HT-29 (cell line): Measurements from ENCODE around the gene NPY4R2. TPM values are rescaled to one million over a fixed set of nuclear protein-coding genes. Genes with fewer than 3 reads are reported as not detected.
"Not testable (repeated sequence)": the region's sequence is repeated elsewhere in the genome, so short reads cannot be mapped to it uniquely, and the experiment has no call there.

Source experiments
- DNase-seq: peaks from one replicate; pipeline ENCODE4 v3.0.0-alpha.2; 2015; ENCODE audit warnings: low spot score
- total RNA-seq: library from RNA; depleted of rRNA; stranded (reverse); fragments of >200 nt; shearing (Covaris generic); gene quantifications from 2 replicates; pipeline ENCODE4 v1.2.3, GENCODE V29; 2014; rRNA removed

The NPY4R2 gene, protein sequence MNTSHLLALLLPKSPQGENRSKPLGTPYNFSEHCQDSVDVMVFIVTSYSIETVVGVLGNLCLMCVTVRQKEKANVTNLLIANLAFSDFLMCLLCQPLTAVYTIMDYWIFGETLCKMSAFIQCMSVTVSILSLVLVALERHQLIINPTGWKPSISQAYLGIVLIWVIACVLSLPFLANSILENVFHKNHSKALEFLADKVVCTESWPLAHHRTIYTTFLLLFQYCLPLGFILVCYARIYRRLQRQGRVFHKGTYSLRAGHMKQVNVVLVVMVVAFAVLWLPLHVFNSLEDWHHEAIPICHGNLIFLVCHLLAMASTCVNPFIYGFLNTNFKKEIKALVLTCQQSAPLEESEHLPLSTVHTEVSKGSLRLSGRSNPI
- total RNA-seq: not detected in 2 replicates

GRCh38 chr10:47918475-47918874, at the start of gene NPY4R2:
Gene NPY4R2, plus strand, starts transcription at chr10:47918662. Its CDS starts 3,326 bp downstream, at chr10:47921988.
- not testable (repeated sequence) for DNase-seq

DNA sequence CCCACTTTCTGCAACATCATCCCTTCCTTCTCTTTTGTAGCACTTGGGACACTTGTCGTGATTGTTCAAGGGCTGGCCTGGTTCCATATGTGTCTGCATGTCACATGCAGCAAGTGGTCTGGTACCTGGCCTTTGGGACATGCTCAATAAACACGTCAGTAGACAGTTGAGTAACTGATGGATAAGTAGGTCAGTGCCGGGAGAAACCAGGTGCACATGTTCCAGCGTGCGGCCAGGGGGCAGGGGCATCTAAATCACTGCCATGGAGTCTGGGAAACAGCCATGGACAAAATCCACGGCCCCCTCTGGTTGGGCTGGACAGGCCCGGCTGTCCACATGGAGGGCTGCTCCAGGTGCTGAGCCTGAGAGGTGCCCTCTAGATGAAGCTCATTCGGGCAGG, 47.6 kb upstream of the NPY4R2 start:
- DNase-seq: not testable (repeated sequence)

DNA sequence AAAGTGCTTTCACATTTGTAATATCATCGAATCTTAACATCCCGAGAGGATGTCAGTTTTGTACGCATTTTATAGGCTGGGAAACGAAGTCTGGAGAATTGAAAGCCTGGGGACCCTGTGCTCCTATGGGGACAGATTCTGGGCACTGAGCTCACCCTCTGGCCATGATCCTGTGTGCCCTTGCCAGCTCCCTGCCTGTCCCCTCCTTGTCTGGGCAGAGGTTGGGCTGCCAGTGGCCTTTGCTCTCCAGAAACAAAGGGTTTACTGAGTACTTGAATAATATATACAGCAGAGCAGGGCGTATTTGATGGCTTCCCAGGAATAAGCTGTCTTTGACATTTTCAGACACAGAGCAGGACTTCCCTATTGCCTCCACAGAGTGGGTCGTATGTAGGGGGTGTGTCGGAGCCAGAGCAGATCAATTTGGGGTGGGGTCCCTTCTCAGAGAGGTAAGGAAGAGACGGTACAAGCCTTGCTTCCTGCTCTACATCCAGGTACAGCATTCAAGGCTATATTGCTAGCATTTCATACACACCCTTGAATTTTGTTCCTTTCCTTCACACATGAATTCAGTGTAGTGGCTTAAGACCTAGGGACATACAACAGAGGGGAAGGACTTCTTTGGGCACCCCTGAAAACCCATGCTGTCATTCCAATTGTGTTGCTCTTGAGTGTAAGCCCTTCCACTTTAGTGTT, 46.8 kb upstream of the NPY4R2 start:
- DNase-seq: not testable (repeated sequence)

- DNase-seq: not testable (repeated sequence)
Measured at GRCh38 chr10:47872236-47872635, 46.2 kb upstream of the NPY4R2 start.

GRCh38 chr10:47884239-47884638, 34.2 kb upstream of the NPY4R2 start:
- not testable (repeated sequence) for DNase-seq

DNA sequence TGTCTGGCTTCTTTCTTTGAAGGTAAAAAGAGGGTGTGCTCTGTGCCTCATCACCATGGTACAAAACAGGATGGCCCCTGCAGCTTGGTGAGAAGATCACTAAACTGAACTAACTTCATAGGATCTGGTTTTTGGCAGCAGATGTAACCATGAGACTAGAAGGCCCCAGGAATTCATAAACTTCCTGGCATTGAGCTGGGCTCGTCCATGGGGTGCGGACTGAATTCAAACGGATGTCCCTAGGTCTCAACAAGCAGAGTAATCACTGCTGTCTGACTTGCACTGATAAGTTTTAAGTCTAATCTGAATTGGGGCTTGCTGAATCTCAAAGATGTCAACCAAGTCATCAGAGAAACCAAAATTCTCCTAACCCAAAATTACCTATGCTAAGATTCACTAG, 33.5 kb upstream of the NPY4R2 start:
- not testable (repeated sequence) for DNase-seq

- DNase-seq: not testable (repeated sequence)
Measured at GRCh38 chr10:47886356-47886755, 32.1 kb upstream of the NPY4R2 start.

DNA sequence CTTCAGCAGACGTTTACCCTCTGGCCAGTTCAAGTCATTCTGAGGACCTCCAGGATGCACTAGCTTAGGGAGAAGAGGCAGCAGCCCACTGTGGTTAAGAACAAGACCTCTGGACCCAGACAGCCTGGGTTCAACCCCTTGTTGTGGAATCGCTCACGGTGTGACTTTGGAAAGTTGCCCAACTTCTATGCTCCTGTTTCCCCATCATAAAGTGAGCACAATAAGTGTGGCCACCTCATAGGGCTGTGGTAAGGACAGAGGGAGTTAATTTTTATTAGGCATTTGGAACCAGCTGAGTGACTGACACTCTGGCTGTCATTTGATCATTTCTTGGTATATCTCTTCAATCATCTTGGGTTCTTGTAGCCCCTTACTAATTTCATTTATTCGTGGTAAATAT, 31.6 kb upstream of the NPY4R2 start:
- DNase-seq: not testable (repeated sequence)

DNA sequence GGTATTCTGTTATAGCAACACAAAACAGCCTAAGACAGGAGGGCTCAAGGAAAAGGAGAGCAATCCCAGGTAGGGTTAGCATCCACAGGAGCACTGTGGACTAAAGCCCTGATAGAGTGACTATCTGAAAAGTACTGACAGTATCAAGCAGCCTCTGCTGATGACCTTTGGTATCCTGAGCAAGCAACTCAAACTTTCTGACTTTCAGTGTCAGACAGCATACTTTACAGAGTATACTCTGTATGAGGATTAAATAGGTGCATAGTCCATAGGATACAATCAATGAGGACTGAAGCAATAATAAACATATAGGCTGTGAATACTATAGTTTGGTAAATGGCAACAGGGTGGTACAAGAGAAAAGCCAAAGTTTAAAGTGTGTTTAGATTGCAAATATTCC, 27.7 kb upstream of the NPY4R2 start:
- not testable (repeated sequence) for DNase-seq

GRCh38 chr10:47892494-47893261, 25.8 kb upstream of the NPY4R2 start:
- not testable (repeated sequence) for DNase-seq

DNA sequence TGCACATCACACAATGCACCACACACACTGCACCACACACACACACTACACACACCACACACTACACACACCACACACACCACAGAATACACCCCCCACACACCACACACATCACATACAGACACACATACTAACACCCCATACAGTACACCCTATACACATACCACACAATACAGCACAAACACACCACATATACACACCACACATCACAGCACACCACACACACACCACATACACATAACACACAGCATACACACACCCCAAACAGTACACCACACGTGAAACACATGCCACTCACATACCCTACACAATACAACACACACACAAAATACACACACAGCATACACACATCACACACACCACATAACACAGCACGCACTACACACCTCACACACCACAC, 23.9 kb upstream of the NPY4R2 start:
- not testable (repeated sequence) for DNase-seq

- not testable (repeated sequence) for DNase-seq
Measured at GRCh38 chr10:47897813-47898212, 20.6 kb upstream of the NPY4R2 start.

GRCh38 chr10:47909333-47909732, 9.1 kb upstream of the NPY4R2 start:
- DNase-seq: not testable (repeated sequence)

GRCh38 chr10:47910486-47910885, 8.0 kb upstream of the NPY4R2 start:
- not testable (repeated sequence) for DNase-seq

DNA sequence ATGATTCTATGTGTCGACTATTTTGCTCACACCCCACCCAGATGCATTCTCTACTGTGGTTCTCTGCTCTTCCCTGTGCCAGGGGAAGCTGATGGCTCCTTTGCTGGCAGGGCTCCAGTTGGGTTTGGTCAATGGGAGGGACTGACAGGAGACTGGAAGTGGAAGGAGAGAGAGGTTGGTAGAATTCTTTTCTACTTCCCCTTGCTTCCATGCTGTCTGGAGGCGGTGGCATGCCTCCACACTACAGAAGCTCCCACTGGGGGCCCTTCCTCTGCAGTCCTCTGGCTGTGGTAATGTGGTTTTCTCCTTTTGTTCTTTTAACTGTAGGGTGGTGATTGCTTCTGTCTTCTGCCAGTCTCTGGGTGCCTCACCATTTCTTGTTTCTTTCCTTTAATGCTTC, 4.4 kb upstream of the NPY4R2 start:
- not testable (repeated sequence) for DNase-seq

DNA sequence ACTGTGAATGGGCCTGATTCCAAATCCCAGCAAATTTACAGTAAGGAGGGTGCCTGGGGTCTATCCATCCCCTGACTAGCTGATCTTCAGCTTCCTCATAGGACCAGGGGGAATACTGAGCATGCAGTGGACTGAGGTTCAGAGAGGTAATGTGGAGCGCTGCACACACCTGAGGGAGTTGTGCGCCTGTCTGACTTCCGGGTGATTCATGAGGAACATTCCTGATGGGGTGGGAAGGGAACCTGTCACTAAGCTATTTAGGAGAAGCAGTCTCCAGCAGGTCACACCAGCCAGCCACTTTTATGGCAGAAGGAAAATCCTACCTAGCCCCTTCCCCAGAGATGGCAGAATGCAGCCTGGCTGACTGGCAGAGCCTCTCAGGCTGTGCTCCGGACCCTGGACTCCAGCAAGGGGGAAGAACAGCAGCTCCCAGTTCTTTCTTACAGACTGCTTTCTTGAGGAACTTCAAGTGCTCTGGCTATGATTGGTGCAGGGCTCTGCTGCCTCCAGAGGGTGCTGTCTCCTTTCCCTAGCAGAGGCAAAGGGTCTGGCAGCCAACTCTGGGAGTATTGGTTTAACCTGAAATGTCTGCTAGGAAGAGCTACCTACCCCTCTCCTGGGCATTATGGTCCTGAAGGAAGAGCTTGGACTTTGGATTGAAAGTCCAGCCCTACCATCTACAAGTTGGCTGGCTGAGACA, 2.5 kb upstream of the NPY4R2 start:
- not testable (repeated sequence) for DNase-seq

- DNase-seq: not testable (repeated sequence)
Measured at GRCh38 chr10:47920610-47921009, 2.1 kb downstream of the NPY4R2 start.

GRCh38 chr10:47922503-47922902, 4.0 kb downstream of the NPY4R2 start:
- not testable (repeated sequence) for DNase-seq

GRCh38 chr10:47924628-47925027, 6.2 kb downstream of the NPY4R2 start:
- not testable (repeated sequence) for DNase-seq

DNA sequence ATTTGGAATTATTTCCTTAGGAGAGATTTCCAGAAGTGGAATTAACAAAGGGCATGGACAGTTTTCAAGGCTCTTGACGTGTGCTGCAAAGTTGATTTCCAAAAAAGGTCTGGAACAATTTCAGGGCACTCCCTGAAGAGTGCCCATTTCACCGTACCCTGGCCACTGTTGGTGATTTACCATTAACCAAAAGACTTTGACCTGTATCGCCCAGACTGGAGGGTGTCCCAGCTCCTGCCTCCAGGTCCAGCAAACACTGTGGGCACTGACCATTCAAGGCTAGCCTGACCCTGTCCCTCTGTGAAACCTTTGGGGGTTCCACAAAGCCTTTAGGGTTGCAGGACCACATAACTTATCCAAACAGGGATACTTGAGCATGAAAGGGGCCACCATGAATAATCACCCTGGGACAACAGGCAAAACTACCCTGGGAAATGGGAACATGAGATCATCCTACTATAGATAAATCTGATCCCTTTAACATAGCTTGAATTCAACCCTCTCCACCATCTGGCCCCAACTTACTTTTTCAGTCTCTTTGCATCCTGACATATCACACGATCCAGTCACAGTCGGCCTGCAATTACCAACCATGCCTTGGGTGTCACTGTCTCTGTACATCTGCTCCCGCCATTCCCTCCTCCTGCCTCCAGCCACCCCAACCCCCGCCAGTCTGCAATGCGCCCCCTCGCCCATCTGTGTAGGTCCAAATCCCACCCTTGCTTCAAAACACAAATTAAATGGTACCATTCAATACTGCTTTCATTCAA, 8.9 kb downstream of the NPY4R2 start:
- DNase-seq: not testable (repeated sequence)
